Panc1 (cell line): Measurements from ENCODE around the gene MYH14. TPM values are rescaled to one million over a fixed set of nuclear protein-coding genes. Genes with fewer than 3 reads are reported as not detected.

Experiments used
- ATAC-seq: fragments of 200-7000 bp; cut with Tn5 transposase; 2 replicates; pipeline ENCODE4 v1.9.1; 2020; ENCODE audit warnings: mild to moderate bottlenecking, moderate library complexity
- BruUV-seq: library from RNA; stranded (reverse); fragments of 400-500 nt; replicated peaks from 2 replicates; lab custom pipeline; 2021; lab: Mats Ljungman, UMichigan
- CTCF ChIA-PET: fragments of 300-600 bp; sonication (Branson Sonifier 250); formaldehyde crosslinking; loops from one replicate; lab custom pipeline; 2022; ENCODE audit warnings: antibody characterized with exemption; lab: Charles Lee
- POLR2A ChIA-PET: fragments of 300-600 bp; sonication (Branson Sonifier 250); formaldehyde crosslinking; loops from one replicate; lab custom pipeline; 2022; ENCODE audit warnings: antibody characterized with exemption; lab: Charles Lee
- DNase-seq: peaks from one replicate; pipeline ENCODE4 v3.0.0-alpha.2; 2010; ENCODE audit warnings: low read depth, low spot score
- H3K27ac ChIP-seq: 2 replicates; pipeline ENCODE4 v1.5.1; 2011; ENCODE audit warnings: mild to moderate bottlenecking, low read length, inconsistent platforms
- H3K27me3 ChIP-seq: fragments of 200-500 bp; sonication (Bioruptor generic); 2 replicates; pipeline ENCODE4 v1.6.0; 2014; ENCODE audit warnings: low read length, inconsistent platforms; ENCODE audit not compliant: control insufficient read depth, insufficient read depth
- H3K36me3 ChIP-seq: fragments of 200-500 bp; sonication (Bioruptor generic); 2 replicates; pipeline ENCODE4 v1.5.1; 2014; ENCODE audit warnings: inconsistent platforms, mild to moderate bottlenecking, low read length, moderate library complexity; ENCODE audit not compliant: control insufficient read depth, insufficient read depth
- H3K4me1 ChIP-seq: 2 replicates; pipeline ENCODE4 v1.5.1; 2011; ENCODE audit warnings: inconsistent platforms, mild to moderate bottlenecking, low read length, moderate library complexity; ENCODE audit not compliant: control insufficient read depth, insufficient read depth
- H3K4me3 ChIP-seq, 2 experiments: 2 replicates each; pipeline ENCODE4 v1.5.1; 2011 to 2012; ENCODE audit warnings: low read depth in 2 of 2, low read length in 2 of 2, mild to moderate bottlenecking in 2 of 2, inconsistent platforms in 1 of 2, moderate library complexity in 1 of 2
- H3K9me3 ChIP-seq: fragments of 200-500 bp; sonication (Bioruptor generic); 2 replicates; pipeline ENCODE4 v1.5.1; 2014; ENCODE audit warnings: low read depth, mild to moderate bottlenecking, inconsistent platforms, low read length, moderate library complexity; ENCODE audit not compliant: control insufficient read depth, insufficient read depth
- POLR2AphosphoS5 ChIP-seq: IDR thresholded peaks from 2 replicates; pipeline ENCODE4 v1.6.1; 2012; ENCODE audit warnings: mild to moderate bottlenecking, low read depth, low read length, moderate library complexity
- SIN3A ChIP-seq: IDR thresholded peaks from 2 replicates; pipeline ENCODE4 v1.6.1; 2012; ENCODE audit warnings: low read depth, mild to moderate bottlenecking, low read length, moderate library complexity, borderline replicate concordance; ENCODE audit not compliant: insufficient read depth
- TCF7L2 ChIP-seq: IDR thresholded peaks from 2 replicates; pipeline ENCODE4 v1.6.1; 2011; ENCODE audit warnings: mild to moderate bottlenecking, low read depth, low read length, inconsistent platforms
- in situ Hi-C: cut with HindIII; loops from 2 replicates; pipeline ENCODE4 v1.10.0; 2016; ENCODE audit warnings: low sequenced_read_pairs, low pct_unique_long_range_greater_than_20kb
- intact Hi-C: fragments of 100-400 bp; cut with micrococcal nuclease; formaldehyde crosslinking; loops from one replicate; pipeline ENCODE4 v1.10.0; 2022; ENCODE audit not compliant: unreplicated experiment
- total RNA-seq: library from RNA; stranded (reverse); gene quantifications from one replicate; pipeline ENCODE4 v1.2.1, GENCODE V29; 2021; ENCODE audit not compliant: unreplicated experiment
- TF ChIP-seq, protein P1 (sequence below), 2 experiments: IDR thresholded peaks; 2 replicates each; pipeline ENCODE4 v1.6.1; 2011 to 2012; ENCODE audit warnings: low read depth in 2 of 2, control low read depth in 1 of 2, low read length in 1 of 2, mild to moderate bottlenecking in 1 of 2, moderate library complexity in 1 of 2; ENCODE audit not compliant: insufficient read depth in 1 of 2
- TF ChIP-seq, protein P2 (sequence below): fragments of 450-650 bp; IDR thresholded peaks from 2 replicates; pipeline ENCODE4 v1.5.1; 2017; ENCODE audit warnings: mild to moderate bottlenecking

MYH14 gene
- total RNA-seq, 1 experiment from 2014 or later = 23.8 TPM

DNA sequence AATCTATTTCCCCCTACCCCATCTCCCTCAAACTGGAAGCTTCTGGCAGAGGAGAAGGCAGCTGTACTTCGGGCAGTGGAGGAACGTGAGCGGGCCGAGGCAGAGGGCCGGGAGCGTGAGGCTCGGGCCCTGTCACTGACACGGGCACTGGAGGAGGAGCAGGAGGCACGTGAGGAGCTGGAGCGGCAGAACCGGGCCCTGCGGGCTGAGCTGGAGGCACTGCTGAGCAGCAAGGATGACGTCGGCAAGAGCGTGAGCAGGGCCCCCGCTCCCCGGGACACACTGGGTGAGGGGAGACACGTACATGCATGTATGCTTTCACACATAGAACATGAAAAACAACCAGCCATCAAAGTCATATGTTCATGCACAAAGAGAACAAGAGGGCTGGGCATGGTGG lies 83.0 kb downstream of the MYH14 start:
- no peaks in the 10 kb centered on the region for H3K27me3 ChIP-seq
- H3K36me3 ChIP-seq = no peaks in the 10 kb centered on the region
- DNase-seq (no peak), ATAC-seq (no peak)
- in situ Hi-C loops = no loop called here
- CTCF ChIA-PET = no interaction called here
- no peaks in the 10 kb centered on the region for H3K4me1 ChIP-seq
- POLR2A ChIA-PET = no interaction called here
- no peak overlapping the region for H3K27ac ChIP-seq
- intact Hi-C loops = no loop called here
- BruUV-seq = no TSS peak
- H3K4me3 ChIP-seq = no peak overlapping the region
- peaks cover 9% of the 10 kb centered on the region; the same call in 1 of the 2 replicates for H3K9me3 ChIP-seq
- TF ChIP-seq, protein P1, sequence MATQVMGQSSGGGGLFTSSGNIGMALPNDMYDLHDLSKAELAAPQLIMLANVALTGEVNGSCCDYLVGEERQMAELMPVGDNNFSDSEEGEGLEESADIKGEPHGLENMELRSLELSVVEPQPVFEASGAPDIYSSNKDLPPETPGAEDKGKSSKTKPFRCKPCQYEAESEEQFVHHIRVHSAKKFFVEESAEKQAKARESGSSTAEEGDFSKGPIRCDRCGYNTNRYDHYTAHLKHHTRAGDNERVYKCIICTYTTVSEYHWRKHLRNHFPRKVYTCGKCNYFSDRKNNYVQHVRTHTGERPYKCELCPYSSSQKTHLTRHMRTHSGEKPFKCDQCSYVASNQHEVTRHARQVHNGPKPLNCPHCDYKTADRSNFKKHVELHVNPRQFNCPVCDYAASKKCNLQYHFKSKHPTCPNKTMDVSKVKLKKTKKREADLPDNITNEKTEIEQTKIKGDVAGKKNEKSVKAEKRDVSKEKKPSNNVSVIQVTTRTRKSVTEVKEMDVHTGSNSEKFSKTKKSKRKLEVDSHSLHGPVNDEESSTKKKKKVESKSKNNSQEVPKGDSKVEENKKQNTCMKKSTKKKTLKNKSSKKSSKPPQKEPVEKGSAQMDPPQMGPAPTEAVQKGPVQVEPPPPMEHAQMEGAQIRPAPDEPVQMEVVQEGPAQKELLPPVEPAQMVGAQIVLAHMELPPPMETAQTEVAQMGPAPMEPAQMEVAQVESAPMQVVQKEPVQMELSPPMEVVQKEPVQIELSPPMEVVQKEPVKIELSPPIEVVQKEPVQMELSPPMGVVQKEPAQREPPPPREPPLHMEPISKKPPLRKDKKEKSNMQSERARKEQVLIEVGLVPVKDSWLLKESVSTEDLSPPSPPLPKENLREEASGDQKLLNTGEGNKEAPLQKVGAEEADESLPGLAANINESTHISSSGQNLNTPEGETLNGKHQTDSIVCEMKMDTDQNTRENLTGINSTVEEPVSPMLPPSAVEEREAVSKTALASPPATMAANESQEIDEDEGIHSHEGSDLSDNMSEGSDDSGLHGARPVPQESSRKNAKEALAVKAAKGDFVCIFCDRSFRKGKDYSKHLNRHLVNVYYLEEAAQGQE (IDR thresholded peaks at IDR 0.05; ENCODE audit: insufficient read depth in 1 of 2, low read depth in 2 of 2, low read length in 1 of 2) = no peak
- TF ChIP-seq TCF7L2 (no peak), POLR2AphosphoS5 (no peak), SIN3A (no peak)
- TF ChIP-seq, protein P2, sequence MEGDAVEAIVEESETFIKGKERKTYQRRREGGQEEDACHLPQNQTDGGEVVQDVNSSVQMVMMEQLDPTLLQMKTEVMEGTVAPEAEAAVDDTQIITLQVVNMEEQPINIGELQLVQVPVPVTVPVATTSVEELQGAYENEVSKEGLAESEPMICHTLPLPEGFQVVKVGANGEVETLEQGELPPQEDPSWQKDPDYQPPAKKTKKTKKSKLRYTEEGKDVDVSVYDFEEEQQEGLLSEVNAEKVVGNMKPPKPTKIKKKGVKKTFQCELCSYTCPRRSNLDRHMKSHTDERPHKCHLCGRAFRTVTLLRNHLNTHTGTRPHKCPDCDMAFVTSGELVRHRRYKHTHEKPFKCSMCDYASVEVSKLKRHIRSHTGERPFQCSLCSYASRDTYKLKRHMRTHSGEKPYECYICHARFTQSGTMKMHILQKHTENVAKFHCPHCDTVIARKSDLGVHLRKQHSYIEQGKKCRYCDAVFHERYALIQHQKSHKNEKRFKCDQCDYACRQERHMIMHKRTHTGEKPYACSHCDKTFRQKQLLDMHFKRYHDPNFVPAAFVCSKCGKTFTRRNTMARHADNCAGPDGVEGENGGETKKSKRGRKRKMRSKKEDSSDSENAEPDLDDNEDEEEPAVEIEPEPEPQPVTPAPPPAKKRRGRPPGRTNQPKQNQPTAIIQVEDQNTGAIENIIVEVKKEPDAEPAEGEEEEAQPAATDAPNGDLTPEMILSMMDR = no peak

DNA sequence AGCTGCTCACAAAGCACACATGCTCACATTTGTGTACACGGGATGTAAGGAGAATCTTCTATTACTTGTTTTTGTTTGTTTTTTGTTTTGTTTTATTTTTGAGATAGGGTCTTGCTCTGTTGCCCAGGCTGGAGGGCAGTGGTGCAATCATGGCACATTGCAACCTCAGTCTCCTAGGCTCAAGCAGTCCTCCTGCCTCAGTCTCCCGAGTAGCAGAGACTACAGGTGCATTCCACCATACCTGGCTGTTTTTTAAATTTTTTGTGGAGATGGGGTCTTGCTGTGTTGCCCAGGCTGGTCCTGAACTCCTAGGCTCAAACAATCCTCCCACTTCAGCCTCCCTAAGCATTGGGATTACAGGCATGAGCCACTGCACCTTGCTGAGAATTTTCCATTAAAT lies 83.9 kb downstream of the MYH14 start:
- ChIA-PET CTCF (no interaction called here), POLR2A (no interaction called here)
- no peak overlapping the region for H3K4me3 ChIP-seq
- in situ Hi-C loops (no loop called here), intact Hi-C loops (no loop called here)
- TF ChIP-seq POLR2AphosphoS5 (no peak), SIN3A (no peak)
- TF ChIP-seq, protein P2 = no peak
- TF ChIP-seq, protein P1 (IDR thresholded peaks at IDR 0.05; ENCODE audit: insufficient read depth in 1 of 2, low read depth in 2 of 2, low read length in 1 of 2) = no peak
- H3K4me1 ChIP-seq = no peaks in the 10 kb centered on the region
- no peak overlapping the region for H3K27ac ChIP-seq
- no peaks in the 10 kb centered on the region for H3K36me3 ChIP-seq
- H3K27me3 ChIP-seq = no peaks in the 10 kb centered on the region
- DNase-seq (no peak), ATAC-seq (no peak)
- BruUV-seq = no TSS peak
- peaks cover 9% of the 10 kb centered on the region; the same call in 1 of the 2 replicates for H3K9me3 ChIP-seq
